GM21515 (cell line): Measurements from ENCODE around the gene ABCG4.
"Not testable (repeated sequence)": the region's sequence is repeated elsewhere in the genome, so short reads cannot be mapped to it uniquely, and the experiment has no call there.

Source experiments
- ATAC-seq: cut with Tn5 transposase; IDR thresholded peaks from one replicate; pipeline ENCODE4 v1.9.1; 2021; ENCODE audit not compliant: unreplicated experiment

Gene ABCG4

DNA sequence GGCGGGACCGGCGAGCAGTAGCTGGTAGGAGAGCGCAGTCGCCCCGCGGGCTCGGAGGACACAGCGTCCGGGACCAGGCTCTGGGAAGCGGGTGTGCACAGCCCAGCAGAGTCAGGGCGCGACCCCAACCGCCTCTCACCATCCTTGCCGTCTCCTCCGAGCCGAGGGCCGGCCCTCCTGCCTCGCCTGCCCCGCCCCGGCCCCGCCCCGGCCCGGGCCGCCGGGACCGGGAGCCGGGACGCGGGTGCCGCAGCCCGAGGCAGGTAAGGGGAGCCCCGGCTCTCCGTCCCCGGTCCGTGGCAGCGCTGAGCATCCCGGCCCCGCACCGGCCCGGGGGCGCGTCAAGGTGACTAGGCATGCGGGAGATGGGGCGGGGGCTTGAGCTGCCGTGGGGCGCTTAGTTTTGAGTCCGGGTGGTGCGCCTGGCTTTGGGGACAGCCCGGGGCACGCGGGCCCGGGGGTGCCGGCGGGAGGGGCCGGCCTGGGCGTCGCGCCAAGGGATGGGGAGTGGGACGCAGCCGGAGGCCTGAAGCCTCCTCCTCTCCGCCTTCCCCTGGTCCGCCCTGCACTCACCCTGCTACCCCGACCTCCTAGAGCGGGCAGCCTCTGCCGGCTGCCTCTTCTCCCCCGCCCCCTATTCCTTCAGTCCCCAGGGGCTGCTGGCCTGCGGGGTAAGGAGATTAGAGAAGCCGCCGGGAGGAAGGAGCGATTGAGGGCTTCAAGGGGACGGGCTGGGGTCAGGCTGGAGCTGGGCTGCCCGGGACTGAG is at the start of gene ABCG4:
Gene ABCG4 (plus strand): TSS at position 35 of the 768 bp plus-strand sequence. CDS start 914 bp downstream, outside the sequence.
- no peak for ATAC-seq

DNA sequence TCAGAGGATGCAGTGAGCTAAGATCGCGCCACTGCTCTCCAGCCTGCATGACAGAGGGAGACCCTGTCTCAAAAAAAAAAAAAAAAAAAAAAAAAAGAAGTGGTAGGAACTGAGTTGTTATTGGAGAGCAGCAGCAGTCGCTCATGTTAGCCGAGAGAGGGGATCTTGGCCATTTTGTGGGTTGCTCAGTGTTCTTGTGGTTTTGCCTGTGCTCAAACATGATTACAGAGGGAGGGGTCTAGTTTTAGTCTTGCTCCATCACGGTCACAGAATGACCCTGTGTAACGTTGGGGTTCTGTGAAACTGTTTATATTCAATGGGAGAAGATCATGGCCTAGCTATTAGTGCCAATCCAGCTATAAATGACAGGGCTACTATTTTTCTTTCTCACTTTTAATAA is 49.1 kb upstream of the ABCG4 start:
- no peak for ATAC-seq

DNA sequence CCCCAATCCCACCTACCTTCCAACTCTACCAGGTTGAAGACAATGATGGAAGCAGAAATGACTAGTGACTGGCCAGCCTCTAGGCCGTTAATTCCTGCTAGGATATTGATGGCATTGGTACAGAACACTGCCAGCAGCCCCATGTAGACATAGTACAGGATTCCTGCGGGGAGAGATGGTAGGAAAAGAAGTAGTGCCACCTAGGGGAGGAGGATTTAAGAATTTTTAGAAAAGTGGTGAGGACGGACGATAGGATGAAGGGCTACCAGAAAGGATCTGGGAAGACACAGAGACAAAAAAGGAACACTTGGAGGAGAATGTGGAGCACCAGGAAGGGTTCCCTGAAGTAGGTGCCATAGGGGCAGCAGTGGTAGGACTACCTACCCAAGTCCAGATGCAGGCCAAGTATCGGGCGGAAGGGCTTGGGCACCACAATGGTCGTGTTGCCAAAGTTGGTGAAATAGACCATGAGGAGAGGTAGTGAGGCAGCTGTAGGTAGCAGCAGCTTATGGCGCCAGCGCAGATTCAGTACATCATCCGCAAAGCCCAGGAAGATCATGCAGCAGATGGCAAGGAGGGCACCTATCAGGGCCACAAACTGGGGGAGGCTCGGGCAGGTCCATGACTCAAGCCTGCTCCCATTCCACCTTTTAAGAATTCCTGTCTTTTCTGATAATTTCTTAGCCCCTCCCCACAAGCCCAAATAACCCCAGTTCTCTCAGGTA is 48.4 kb upstream of the ABCG4 start:
- no peak for ATAC-seq

DNA sequence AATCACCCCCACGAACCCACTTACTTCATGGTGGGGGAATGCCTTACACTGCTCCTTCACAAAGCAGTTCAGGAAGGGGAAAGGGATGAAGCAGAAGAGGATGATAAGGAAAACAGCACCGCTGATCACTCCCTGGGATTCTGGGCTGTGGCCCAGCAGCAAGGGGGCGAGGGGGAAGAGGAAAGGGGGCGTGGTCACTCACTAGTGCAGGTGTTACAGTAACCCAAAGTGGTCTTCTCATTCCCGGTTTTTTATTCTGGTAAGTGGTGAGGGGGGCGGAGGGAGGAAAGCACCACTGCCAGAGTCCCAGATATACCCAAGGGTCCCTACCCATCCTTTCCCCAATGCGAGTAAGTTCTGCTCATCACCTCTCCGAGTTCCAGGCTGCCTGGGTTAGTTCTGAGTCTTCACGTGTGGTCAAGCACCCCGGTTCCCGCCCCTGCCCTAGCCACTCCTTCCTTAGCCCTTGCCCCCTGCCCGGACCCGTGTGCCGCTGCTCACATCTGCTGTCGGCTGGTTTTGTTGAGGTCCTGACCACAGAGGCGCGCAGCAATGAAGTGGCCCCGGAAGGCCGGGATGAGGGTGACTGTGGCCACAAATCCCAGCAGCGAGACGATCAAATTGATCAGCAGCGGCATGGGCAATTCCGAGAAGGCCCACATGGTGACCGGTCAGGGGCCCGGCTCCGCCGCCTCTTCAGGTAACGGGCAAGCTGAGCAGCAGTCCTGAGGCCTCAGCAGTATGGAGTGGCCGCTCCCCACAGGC is 47.7 kb upstream of the ABCG4 start:
- ATAC-seq = peak; percentile 17

DNA sequence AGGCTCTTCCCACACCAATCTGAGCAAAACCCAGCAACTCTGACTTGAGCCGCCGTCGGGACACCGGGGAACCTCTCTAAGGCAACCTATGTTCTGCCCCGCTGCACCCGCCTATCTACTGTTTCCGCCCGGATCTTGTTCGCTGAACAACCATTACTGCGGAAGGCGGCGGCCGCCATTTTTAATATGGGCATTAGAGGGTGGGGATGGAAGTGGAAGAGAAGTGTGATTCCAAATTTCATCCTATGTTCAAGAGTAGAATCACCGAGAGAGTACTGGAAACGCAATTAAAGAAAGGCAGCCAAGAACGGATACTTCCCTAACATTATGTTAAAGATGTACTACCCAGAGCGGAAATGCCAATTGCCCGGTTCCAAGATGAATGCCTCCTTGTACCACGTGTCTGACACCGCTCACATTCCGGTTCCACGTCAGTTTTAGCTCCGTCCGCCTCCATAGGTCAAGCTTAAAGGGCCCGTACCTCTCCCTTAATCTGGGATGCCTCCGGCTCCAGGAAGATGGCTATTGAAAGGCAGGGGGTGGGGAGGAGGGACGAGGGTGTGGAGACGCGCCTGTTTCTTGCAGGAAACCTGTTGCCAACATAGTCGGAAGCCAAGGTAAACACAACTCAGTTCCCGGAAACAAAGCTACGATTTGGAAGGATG is 47.0 kb upstream of the ABCG4 start, which contains the start of gene DPAGT1:
Gene DPAGT1 (minus strand): TSS at position 95 of the 665 bp plus-strand sequence. CDS start 198 bp downstream, outside the sequence.
- ATAC-seq = peak; percentile 69

DNA sequence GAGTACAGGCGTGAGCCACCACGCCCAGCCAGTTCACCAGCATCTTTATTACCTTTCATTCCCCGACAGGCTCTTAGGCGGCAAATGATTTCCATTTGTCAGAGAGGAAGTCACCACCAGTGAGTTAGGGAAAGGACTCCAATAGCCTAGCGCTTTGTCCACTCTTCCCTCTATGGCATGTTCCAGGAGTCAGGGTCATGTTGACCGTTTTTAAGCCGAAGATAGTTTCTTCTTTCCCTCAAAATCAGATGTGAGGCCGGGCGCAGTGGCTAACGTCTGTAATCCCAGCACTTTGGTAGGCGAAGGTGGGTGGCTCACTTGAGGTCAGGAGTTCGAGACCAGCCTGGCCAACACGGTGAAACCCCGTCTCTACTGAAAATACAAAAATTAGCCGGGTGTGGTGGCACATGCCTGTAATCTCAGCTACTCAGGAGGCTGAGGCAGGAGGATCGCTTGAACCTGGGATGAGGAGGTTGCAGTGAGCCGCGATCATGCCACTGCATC is 45.6 kb upstream of the ABCG4 start:
- ATAC-seq = not testable (repeated sequence)

DNA sequence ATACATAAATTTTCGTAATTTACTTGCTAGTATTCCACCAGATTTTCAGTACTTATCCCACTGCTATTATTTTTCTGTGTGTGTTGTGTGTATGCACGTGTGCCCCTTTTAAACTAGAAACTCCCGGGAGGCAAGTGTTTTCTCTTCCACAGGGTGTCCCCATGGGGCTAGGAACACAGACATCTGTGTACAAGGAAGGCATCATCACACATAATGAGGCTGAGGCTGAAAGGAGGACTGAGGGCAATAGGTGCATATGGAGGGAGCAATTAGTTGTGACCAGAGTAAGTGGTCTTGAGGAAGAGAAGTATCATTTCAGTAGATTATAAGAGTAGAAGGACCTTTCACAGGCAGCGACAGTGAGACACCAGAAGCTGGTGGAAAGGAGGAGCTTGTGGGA is 45.1 kb upstream of the ABCG4 start:
- no peak for ATAC-seq

DNA sequence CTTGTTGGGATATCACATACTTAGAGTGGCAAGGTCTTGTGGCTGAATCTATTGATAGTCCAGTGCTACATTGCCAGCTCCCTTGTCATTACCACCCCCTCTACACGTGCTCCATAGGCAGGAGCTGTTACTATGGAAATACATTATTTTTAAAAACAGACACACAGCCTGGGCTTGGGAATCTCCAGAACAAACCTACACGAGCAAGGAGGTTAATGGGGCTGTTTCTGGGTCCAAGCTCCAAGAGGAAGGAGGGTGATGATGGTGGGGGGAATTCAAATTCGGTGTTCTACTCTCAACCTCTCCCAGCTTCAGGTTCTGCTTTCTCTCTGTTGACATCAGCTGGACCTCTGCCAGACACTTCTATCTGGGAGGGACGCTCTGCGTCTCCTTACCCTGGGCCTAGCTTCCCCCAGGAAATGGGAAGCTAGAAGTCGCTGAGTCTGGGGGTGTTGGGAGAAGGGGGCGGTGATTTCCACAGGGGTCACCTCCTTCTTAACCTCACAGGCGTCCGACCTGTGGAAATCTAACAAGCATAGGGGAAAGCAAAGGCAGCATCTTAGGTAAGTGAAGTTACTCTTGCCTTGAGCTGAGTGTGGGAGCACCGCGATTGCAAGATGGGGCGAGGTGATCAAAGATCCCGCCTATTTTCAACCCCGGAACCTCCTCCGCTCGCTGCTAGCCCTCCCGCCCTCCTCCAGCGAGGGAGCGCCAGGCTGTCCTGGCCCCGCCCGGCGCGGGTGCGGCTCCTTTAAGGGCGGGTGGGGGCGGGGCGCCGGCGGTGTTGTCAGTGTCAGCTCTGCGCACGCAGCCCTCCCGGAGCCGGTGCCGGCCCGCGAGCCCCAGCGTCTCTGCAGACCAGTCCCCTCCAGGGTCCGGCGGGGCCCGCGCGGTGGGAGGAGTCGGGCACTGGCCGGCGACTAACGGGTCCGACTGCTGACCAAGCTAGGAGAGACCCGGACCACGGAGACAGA is 42.0 kb upstream of the ABCG4 start, which contains the start of gene C2CD2L:
Gene C2CD2L (plus strand): TSS at position 781 of the 974 bp plus-strand sequence. CDS start 398 bp downstream, outside the sequence.
- ATAC-seq = peak; percentile 59

DNA sequence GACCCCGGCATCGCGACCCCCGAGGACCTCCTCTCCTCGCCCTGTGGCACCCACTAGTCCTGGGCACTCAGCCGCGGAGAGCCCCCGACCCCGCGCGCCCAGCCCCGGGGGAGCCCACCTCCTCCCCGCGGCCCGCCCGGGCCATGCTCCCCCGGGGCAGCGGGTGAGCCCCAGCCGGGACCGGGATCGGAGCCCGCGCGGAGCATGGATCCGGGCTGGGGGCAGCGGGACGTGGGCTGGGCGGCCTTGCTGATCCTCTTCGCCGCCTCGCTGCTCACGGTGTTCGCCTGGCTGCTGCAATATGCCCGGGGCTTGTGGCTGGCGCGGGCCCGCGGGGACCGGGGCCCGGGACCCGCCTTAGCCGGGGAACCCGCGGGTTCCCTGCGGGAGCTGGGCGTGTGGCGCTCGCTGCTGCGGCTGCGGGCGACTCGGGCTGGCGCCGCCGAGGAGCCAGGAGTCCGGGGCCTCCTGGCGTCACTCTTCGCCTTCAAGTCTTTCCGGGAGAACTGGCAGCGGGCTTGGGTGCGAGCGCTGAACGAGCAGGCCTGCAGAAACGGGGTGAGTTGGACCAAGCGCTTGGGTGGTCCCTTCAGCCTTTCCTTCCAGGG is 41.2 kb upstream of the ABCG4 start:
- peak; percentile 23 for ATAC-seq

DNA sequence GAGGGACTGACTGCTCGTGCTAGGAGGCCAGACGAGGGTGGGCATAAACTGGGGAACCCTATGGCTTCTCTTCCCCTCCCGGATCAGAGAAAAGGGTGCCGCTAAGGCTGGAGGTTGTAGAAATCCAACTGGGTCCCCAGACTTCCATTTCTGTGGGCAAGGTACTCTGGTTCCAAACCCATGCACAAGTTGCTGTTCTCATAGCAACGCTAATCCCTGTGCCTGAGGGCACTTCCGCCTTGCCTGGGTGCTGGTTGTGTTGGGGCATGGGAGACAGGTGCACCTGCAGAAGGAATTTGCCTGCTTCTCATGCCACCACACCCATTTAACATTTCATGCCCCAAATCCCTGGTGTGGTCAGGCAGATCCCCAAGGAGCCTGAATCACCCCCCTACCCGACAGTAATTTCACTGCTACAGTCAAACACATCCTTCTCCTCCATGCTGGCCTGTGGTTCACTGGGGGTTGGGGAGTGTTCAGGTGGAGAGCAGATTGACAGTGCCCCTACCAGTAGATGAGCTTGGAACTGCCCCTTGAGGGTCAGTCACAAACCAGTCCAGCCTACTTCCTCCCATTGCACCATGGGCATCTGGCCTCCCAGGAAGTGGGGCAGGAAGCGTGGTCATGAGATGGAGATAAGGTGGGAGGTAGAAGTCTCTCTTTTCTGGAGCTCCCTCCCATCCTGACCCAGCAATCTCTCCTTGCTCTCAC is 40.6 kb upstream of the ABCG4 start:
- ATAC-seq = no peak

DNA sequence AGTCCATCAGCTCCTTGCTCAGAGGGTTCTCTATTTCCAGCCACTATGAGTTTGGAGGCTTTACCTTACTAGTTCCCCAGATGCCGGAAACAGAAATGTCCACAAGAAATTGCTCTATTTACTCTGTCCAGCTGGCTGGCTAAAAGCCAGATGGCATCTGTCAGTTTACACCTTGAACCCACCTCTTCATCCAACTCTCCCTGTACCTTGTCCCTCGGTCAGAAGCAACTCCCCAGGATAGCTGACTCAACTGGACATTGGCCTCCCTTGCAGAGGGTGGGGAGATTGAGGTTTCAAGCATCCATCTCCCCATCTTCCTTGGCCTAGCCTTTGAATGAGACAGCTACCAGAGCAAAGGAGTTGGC is 40.0 kb upstream of the ABCG4 start:
- no peak for ATAC-seq

DNA sequence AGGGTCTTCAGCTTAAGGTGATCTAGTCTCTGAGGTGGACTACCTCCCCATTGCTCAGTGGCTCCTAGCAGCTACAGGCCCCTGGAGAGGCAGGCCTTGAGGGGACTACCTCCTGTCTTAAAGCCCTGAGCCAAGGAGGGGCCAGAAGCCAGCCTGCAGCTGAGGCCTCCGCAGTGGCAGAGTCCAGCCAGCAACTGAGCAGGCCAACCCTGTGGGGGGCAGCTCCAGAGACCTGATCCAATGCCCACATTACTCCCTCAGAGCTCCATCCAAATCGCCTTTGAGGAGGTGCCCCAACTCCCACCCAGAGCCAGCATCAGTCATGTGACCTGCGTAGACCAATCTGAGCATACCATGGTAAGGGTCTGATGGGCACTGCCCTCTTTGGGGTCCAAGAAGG is 39.0 kb upstream of the ABCG4 start:
- ATAC-seq = no peak

DNA sequence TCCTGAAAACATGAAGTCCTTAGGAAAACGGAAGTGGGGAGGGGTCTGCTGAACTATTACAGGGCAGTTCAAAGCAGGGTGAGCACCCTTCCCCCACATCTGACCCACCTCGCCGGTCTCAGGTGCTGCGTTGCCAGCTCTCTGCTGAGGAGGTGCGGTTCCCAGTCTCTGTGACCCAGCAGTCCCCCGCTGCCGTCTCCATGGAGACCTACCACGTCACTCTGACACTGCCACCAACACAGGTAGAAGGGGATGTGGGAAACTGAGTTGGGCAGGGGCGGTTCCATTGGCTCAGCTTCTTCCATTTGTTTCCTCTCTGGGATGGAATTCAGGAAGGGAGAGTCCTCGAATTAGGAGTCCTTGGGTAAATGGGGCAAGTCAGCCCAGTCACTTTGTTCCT is 38.4 kb upstream of the ABCG4 start:
- ATAC-seq = no peak

DNA sequence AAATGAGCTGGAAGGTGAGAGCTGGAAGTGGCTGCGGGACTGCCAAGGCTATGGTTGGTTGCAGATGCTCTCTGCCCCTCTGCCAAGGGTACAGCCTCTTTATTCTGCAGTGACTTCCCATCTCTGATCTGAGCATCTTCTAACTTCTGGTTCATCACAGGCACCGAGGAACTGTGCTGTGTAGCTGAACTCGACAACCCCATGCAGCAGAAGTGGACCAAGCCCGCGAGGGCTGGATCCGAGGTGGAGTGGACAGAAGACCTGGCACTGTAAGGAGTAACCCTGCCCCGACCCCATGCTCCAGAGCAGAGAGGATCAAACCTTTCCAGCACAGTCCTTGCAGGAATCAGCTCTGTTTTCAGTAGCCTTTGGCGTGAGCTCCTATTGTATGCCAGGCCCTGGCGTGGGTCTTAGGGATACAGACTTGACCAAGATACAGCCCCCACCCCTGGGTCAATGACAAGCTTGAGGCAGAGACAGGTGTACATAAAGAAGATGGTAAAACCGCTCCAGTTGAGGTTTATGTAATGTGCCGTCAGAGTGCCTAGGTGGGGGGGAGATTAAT is 37.4 kb upstream of the ABCG4 start:
- no peak for ATAC-seq

DNA sequence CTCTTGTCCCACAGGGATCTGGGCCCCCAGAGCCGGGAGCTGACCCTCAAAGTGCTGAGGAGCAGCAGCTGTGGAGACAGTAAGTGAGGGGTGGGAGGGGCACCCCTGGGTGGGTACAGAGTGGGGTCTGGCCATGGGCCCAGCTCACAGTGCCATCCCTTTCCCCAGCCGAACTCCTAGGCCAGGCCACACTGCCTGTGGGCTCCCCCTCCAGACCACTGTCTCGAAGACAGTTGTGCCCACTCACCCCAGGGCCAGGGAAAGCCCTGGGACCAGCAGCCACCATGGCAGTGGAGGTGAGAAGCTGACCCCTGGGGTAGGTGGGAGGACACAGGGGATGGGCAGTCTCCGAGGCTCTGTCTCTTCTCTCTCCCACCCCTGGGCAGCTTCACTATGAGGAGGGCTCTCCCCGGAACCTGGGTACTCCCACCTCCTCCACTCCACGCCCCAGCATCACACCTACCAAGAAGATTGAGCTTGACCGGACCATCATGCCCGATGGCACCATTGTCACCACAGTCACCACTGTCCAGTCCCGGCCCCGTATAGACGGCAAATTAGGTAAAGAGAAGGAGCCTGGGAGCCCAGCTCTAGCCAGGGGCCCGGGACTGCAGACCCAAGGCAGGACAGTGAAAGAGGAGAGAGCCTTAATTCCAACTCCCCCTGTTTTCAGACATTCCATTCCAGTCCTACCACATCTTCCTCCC is 36.4 kb upstream of the ABCG4 start:
- no peak for ATAC-seq

DNA sequence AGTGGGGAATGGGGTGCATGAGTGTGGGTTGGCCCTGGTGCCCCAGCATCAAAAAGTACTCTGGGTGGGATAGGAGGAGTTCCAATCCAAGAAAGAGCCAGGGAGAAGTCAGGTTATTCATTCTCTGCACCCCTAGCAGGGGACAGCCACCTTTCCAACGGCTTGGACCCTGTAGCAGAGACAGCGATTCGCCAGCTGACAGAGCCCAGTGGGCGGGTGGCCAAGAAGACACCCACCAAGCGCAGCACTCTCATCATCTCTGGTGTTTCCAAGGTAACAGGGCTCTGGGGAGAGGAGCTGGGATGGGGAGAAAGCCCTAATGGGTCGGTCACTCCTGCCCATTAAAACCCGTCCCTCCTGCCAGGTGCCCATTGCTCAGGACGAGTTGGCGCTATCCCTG is 35.1 kb upstream of the ABCG4 start:
- no peak for ATAC-seq

DNA sequence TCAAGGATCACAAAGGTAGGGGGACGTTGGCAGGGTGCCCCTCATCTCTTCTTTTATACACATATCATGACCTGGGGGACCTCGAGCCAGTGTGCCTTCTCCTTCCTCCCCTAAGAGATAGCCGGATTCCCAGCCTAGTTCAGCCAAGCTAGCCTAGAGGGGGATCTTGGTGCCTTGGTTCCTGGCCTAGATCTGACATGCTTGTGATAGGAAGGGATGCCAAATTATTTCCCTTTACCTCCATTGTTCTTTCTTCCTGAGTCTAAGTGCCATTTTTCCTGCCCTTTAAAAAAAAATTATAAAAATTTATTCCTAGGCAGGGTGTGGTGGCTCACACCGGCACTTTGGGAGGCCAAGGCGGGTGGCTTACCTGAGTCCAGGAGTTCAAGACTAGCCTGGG is 34.5 kb upstream of the ABCG4 start:
- no peak for ATAC-seq
